ENCODE results near the gene GDI1. TPM values are rescaled to one million over a fixed set of nuclear protein-coding genes. Genes with fewer than 3 reads are reported as not detected.

GDI1 gene
- total RNA-seq, 4 donors from 2014 or later, result 45.3 to 89.7 (median 61.6) TPM

DNA sequence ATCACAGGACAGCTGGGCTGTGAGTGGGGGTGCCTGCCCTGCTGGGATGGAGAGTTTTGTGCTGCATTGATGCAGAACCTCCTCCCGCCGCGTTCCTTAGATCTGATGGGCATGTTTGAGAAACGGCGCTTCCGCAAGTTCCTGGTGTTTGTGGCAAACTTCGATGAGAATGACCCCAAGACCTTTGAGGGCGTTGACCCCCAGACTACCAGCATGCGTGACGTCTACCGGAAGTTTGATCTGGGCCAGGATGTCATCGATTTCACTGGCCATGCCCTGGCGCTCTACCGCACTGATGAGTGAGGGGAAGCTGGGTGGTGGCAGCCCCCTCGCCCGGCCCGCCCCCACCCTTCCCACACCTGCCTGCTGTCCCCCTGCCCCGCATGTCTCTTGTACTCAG, 2.9 kb downstream of the GDI1 start:
- TF ChIP-seq, protein P1, sequence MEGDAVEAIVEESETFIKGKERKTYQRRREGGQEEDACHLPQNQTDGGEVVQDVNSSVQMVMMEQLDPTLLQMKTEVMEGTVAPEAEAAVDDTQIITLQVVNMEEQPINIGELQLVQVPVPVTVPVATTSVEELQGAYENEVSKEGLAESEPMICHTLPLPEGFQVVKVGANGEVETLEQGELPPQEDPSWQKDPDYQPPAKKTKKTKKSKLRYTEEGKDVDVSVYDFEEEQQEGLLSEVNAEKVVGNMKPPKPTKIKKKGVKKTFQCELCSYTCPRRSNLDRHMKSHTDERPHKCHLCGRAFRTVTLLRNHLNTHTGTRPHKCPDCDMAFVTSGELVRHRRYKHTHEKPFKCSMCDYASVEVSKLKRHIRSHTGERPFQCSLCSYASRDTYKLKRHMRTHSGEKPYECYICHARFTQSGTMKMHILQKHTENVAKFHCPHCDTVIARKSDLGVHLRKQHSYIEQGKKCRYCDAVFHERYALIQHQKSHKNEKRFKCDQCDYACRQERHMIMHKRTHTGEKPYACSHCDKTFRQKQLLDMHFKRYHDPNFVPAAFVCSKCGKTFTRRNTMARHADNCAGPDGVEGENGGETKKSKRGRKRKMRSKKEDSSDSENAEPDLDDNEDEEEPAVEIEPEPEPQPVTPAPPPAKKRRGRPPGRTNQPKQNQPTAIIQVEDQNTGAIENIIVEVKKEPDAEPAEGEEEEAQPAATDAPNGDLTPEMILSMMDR (IDR thresholded peaks at IDR 0.05; ENCODE audit: low read depth), result no peak

DNA sequence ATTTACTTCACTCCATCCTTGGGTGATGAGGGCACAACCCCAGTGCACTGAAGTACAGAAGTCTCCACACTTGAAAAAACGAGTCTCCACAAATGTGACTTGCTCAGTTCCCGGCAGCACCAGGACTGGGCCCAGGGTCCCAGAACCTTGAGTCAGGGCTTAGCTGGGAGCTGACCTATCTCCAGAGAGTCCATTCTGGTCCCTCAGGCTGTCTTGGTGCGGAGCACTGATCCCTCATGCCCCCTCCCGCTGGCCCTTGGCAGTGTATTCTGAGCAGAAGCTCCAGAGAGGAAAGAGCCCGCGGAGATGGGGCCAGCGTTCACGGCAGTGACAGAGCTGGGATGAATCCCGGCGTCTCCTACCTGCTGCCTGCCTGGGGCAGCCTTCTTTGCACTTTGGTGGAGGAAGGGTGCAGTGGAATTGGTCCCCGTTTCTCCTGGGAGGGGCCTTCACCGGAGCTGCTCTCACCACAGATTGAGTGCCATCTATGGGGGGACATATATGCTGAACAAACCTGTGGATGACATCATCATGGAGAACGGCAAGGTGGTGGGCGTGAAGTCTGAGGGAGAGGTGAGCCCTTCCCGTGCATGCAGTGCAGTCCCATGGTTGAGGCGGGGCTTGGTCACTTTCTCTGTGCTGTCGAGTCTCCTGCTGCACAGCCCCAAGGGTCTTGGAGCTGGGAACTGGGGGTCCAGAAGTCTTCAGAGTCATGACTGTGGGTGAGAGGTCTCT, 3.8 kb downstream of the GDI1 start:
- TF ChIP-seq, protein P1 (IDR thresholded peaks at IDR 0.05; ENCODE audit: low read depth), result no peak

DNA sequence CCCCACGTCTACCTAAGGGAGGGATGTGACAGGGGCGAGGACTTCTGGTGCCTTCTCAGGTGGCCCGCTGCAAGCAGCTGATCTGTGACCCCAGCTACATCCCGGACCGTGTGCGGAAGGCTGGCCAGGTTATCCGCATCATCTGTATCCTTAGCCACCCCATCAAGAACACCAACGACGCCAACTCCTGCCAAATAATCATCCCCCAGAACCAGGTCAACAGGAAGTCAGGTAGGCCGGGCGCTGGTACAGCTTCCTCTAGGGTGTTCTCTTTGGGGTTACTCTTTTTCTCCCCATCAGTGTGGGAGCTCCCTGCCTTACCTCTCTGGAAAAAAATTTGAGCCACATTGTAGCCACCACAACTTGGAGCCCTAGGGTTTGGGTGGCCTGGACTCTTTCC, 4.6 kb downstream of the GDI1 start:
- TF ChIP-seq, protein P1 (IDR thresholded peaks at IDR 0.05; ENCODE audit: low read depth), result no peak

DNA sequence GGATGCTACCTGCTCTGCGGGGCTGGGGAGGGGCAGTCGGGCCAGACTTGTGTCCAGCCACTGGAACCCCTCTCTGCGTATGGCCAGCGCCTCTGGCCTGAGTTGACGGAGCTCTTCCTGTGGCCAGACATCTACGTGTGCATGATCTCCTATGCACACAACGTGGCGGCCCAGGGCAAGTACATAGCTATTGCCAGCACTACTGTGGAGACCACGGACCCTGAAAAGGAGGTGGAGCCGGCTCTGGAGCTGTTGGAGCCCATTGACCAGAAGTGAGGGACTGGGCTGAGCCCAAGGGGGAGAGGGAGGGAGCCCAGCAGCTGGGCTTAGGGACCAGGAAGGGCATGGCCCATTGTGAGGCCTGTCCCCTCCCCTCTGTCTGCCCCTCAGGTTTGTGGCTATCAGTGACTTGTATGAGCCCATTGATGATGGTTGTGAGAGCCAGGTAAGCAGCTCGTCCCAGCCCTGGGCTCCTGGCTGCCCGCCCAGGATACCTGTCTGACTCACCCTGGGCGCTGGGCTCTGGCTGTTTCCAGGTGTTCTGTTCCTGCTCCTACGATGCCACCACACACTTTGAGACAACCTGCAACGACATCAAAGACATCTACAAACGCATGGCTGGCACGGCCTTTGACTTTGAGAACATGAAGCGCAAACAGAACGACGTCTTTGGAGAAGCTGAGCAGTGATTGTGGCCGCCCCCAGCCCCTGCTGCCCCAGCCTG, 5.2 kb downstream of the GDI1 start:
- TF ChIP-seq, protein P1 (IDR thresholded peaks at IDR 0.05; ENCODE audit: low read depth), result no peak

DNA sequence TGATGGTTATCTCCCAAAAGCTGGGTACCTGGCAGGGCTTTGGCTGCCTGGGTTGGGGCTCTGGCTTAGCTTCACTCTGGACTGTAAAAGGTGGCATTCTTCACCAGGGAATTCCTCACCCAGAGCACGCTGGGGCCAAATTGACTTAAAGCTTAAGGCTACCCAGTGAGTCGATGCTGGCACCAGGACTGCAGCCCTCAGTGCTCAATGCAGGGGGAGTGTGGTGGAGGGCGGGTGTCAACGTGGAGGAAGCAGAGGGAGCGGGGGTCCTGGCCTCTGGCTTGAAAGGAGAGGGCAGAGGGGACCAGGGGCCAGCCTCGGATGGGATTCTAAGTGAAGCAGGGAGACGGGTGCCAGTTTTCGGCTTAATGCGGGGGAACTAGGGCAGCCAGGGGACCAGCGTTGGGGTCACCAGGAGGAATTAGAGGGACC, 6.5 kb downstream of the GDI1 start:
- TF ChIP-seq, protein P1 (IDR thresholded peaks at IDR 0.05; ENCODE audit: low read depth), result no peak

DNA sequence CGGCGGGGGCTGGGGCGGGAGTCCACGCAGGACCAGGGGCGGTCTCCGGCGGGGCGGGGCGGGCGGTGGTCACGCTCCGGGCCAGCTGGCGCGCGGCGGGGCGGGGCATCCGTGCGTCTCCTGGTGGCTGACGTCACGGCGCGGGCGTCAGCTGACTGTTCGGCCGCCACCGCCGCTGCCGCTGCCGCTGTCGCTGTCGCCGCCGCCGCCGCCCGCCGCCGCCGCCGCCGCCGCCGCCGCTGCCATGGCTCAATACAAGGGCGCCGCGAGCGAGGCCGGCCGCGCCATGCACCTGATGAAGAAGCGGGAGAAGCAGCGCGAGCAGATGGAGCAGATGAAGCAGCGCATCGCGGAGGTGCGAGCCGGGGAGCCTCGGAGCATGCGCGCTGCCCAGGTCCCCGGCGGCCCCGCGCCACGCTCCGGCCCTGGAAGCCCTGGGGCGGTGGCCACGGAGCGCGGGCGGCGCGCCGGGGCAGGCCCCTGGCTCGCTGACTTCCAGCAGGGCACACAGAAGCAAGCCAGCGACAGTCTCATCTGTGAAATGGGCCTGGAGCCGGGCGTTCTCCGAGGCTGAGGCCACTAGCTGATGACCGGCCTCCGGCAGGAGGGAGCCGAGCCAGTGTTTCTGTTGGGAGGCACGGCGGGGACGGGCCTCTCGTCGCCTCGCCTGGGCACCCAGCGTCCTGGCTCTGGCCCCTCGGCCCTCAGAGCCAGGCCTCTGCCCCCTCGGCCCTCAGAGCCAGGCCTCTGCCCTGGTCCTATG, 7.2 kb downstream of the GDI1 start, which contains the start of gene FAM50A:
FAM50A (plus strand) TSS at position 150 of the 763 bp plus-strand sequence; CDS start at position 245, 95 bp downstream.
- TF ChIP-seq, protein P1 (IDR thresholded peaks at IDR 0.05; ENCODE audit: low read depth), result no peak

Data from subcutaneous adipose tissue (tissue), 4 donors.